HG03039 (cell line): ENCODE results near the gene LARGE1.

ENCODE experiments used
- ATAC-seq: cut with Tn5 transposase; IDR thresholded peaks from one replicate; pipeline ENCODE4 v1.9.1; 2021; ENCODE audit warnings: mild to moderate bottlenecking, moderate library complexity; ENCODE audit not compliant: unreplicated experiment

The LARGE1 gene

GRCh38 chr22:33786149-33786548 lies 134.1 kb downstream of the LARGE1 start:
- no peak for ATAC-seq

- ATAC-seq: no peak
These were observed 134.8 kb downstream of the LARGE1 start for GRCh38 chr22:33785283-33785968.

GRCh38 chr22:33781411-33781810 lies 138.9 kb downstream of the LARGE1 start:
- ATAC-seq: no peak

GRCh38 chr22:33780531-33781136 lies 139.6 kb downstream of the LARGE1 start:
- ATAC-seq: no peak

- no peak for ATAC-seq
These were observed 141.0 kb downstream of the LARGE1 start for GRCh38 chr22:33779243-33779642.

- ATAC-seq: no peak
These were observed 143.8 kb downstream of the LARGE1 start for GRCh38 chr22:33776491-33776890.

- ATAC-seq: no peak
These were observed 145.5 kb downstream of the LARGE1 start for GRCh38 chr22:33774781-33775180.

- no peak for ATAC-seq
These were observed 147.5 kb downstream of the LARGE1 start for GRCh38 chr22:33772745-33773144.

- no peak for ATAC-seq
These were observed 149.1 kb downstream of the LARGE1 start for GRCh38 chr22:33771136-33771535.

- no peak for ATAC-seq
These were observed 149.6 kb downstream of the LARGE1 start for GRCh38 chr22:33770723-33771122.

- no peak for ATAC-seq
These were observed 154.2 kb downstream of the LARGE1 start for GRCh38 chr22:33766091-33766490.

GRCh38 chr22:33758961-33759360 lies 161.3 kb downstream of the LARGE1 start:
- no peak for ATAC-seq

GRCh38 chr22:33757802-33758483 lies 162.3 kb downstream of the LARGE1 start:
- ATAC-seq: no peak

GRCh38 chr22:33757041-33757801 lies 163.1 kb downstream of the LARGE1 start:
- ATAC-seq: no peak

- ATAC-seq: no peak
These were observed 163.7 kb downstream of the LARGE1 start for GRCh38 chr22:33756508-33756949.

- ATAC-seq: no peak
These were observed 171.6 kb downstream of the LARGE1 start for GRCh38 chr22:33748714-33749113.

- no peak for ATAC-seq
These were observed 172.6 kb downstream of the LARGE1 start for GRCh38 chr22:33747576-33748180.

- ATAC-seq: no peak
These were observed 173.2 kb downstream of the LARGE1 start for GRCh38 chr22:33747029-33747428.

GRCh38 chr22:33746501-33746928 lies 173.8 kb downstream of the LARGE1 start:
- ATAC-seq: no peak

- ATAC-seq: no peak
These were observed 174.8 kb downstream of the LARGE1 start for GRCh38 chr22:33745501-33745900.

- no peak for ATAC-seq
These were observed 176.5 kb downstream of the LARGE1 start for GRCh38 chr22:33743756-33744155.
